ENCODE data around the gene PLEKHG3.

The PLEKHG3 gene

DNA sequence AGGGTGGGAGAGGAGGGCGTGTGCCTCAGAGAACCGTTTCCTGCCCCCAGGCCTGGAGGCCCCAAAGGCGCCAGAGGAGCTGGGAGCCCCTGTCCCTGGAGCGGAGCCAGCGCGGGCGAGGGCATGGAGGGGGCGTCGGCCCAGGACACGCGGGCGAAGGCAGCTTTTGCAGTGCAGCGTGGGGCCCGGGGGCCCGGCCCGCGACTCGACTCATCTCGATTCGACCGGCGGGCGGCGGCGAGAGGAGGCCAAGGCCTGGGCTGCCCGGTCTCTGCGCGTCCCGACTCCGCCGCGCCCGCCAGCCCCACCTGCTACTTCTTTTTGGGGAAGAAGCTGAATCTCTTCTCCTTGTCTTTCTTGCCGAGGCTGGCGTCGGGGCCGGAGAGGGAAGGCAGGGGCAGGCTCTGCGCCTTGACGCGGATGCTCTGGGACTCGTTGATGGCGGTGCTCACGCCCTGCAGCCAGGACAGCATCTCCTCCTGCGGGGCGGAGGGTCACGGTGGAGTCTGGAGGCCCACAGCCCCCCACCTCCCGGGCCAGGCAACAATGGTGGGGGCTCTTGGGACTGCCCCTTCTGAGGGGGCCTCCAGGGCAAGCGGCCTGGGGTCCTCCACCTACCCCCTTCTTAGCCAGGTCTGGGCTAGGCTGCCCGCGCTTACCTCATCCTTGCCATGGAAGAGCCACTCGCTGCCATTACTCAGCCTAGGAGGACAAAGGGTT, 44.9 kb downstream of the PLEKHG3 start:
- no peak for DNase-seq

DNA sequence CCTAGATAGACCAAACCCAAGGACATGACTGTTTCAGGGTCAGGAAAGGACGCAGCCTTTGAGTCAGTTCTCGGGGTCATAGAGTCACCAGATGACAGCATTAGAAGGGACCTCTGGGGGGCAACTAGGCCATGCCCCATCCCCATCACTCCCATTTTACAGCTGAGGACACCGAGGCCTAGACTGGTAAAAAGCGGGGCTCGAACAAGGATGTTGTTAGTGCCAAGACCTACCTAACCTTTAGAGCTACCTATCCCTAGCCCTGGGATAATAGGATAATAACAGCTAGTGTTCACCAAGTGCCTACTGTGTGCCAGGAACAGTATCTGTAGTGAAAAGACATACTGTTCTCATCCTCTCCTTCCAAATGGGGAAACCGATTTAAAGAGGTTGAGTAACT, 48.7 kb downstream of the PLEKHG3 start:
- no peak for DNase-seq

DNA sequence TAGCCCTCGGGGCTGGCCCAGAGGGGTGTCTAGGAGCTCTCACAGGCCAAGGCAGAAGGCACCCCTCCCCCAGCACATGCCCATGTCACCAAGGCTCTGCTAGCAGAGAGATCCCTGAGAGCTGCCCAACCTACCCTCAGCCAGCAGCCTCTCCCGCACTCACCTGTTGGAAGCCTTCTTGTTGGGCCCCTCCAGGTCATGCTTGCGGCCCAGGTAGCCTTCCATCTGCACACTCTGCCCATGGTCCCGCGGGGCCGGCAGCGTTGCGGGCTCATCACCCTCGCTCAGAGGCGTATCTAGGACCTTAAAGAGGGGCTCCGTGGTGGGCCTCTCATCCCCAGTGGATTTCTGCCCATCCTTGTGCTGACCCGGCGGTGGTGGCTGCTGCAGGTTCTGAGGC, 49.1 kb downstream of the PLEKHG3 start:
- DNase-seq = no peak

DNA sequence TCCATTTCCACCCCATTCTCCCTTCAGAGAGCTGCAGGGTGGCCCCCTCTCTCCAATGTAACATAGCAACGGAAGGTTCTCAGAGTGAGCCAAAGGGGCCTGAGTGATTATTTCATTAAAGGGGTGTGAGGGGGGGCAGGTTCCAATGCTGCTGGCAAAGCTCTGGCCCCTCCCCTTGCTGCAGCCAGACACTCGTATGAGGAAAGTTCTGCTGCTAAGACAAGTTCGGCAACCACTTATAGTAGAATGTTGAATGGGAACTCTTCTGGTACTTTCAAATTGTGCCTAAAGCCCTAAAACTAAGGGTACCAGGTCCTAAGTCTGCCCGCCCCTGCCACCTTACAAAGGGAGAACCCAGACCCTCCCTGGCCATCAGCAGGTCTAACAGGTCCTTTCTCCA, 49.8 kb downstream of the PLEKHG3 start:
- no peak for DNase-seq

DNA sequence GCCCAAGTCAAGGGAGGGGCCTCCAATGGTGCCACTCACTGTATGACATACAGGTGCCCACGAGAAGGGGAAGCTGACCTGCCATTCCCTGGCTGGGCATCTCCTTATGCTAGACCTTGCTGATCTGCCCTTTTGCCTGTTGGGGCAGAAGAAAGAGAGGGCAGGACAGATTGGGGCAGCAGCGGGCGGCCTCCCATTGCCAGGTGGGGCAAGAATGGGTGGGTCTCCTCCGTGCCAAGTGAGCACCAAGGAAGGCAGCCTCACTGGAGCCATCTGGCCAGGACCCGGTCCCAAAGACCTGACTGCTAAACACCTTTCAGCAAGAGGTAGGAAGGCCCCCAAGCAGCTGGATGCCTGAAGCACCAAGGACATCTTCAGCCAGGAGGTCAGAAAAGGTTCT, 50.5 kb downstream of the PLEKHG3 start:
- DNase-seq = no peak

DNA sequence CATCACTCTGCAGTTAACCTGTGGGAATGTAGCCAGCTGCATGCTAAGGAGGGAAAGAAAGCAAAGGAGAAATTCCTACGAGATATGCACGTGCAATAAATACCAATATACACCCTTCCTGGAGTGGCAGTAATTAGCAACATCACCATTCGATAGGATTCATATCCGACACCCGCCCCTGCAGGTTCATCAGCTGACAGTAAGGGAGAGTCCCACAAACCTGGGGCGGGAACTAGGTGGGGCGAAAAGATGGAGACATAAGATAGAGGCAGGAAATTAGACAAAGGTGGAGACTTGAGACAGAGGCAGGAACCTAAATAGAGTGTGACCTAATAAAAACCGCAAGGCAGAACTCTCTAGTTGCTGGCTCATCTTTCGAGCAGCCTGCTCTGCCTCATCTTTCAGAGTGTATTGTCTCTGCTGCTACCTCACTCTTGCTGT, 51.6 kb downstream of the PLEKHG3 start:
- no peak for DNase-seq

DNA sequence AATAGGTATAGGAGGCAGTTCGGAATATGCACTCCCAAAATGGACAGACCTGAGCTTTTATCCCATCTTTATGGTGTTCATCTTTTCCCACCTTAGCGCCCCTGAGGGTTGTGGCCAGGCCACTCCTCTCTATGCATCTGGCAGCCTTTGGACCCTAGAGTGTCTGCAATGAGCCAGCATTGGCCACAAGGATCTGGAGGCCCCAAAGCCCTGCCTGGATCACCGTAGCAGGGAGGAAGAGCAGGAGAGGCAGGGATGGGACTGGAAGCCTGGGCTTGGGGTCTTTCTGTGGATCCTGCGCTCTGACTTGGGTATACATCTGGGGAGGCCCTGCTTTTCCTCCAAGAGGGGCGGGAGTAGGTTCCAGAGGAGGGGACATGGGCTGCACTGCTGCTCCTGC, 52.5 kb downstream of the PLEKHG3 start:
- DNase-seq = no peak

DNA sequence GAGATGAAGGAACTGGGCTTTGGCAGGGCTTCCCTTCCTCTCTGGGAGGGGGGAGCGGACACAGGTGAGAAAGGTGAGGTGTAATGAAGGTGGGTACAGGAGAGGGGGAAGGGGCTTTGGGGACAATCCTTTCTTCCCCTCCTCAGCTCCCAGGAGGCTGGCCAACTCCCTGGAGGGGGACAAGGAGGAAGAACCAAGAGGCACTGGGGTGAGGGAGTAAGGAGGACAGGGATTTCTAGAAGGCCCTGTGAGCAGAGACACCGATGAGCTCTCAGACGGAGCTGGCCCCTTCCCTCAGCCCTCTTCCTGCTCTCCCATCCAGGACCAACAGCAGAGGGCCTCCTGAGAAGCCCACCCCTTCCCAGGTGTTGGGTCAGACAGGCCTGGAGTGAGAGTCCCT, 53.4 kb downstream of the PLEKHG3 start:
- DNase-seq = no peak

DNA sequence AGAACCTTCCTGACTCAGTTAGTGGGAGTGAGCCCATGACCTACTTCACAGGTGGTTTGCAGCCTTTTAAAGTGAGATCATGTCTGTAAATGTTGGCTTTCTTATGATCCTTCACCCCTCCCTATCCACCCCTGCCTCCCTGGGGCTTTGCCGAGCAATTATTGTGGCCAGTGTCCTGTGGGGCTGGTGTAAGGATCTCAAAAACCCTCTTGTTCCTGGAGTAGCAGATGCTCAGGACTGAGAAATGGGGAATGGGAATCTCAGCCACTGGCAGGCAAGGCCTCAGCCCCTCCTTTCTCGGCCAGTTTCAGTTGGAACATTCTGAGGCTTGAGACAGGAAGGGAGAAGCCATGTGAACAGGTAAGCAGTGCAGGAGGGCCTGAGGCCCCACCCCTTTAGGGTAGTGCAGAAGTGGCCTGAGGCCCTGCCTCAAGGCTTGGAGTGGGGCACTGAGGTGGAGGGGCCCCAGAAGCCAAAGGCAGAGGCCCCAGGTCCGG, 53.8 kb downstream of the PLEKHG3 start:
- no peak for DNase-seq

DNA sequence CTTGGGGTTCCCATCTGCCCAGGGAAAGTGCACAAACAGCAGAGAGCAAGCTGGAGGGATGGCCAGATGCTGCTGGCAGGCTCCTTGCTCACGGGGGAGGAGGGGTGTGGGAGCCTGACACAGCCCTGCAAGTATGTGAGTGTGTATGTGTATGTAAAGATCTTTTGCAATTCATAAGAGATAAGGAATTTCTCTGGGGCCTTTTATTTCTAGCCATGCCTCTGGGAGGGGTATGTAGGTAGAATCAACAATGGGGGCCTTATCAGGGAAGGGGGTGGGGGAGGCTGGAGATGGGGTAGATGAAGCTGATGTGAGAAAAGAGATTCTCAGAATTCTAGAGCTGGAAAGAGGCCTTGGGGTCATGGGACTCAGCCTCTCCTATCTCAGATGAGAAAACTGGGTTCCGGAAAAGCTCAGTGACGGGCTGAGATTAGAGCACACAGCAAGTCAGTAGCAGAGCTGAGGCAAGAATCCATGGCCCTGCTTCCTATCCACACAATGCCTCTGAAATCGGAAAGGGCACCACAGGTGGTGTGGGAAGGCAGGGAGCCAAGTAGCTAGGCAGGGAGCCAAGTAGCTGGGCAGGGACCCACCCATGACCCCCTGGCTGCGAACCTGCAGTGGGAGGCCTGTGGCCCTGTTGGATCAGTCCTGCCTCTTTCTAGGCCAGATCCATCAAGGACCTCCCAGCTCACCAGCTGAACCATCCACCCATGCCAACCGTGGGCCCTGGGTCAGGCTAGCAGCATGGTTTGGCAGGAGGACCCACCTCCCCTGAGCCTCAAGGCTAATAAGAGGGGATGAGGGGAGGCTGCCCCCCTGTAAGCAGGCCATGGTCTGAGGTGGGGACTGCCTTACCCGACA, 54.7 kb downstream of the PLEKHG3 start:
- DNase-seq = no peak

DNA sequence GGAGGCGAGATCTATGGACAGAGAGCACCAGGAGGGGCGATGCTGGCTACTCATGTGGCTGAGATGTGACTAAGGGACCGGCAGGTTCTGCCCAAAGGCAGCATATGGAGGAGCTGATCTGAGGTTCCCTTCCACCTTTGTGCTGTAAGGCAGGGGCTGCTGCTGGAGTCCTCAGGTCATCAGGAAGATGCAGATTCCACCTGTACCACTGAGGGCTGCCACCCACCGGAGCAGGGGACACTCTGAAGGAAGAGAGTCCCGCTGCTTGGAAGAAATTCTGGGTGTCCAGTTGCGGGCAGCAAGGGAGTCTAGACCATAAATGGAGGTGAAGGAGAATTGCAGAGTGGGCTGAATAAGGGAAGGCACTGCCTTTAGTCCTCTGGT, 55.3 kb downstream of the PLEKHG3 start:
- DNase-seq = no peak

DNA sequence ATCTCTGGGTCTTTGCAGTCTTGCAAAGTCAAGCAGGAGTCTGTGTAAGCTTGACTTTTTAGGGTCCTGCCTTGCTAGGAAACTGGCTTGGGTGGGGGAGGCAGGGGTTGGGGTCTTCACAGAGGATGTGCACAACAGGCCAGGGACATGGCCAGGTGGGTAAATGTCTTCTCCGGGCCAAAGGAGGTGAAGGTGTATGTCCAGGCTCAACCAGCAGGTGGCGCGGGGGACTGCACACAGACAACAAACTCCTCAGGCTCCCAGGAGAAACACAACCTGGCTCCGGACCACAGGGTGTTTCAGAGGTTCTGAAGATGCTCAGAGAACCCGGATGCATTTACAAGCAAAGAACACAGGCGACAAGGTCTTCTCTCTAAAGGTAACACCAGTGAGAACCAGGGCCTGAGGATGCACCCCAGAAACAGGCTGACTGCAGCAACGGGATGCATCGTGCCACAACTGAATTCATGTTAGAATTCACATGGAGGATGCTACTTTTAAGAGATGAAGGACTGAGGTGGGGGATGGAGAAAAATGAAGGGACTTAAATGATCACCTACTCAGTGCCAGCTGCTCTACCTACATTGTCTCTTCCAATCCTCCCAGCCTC, 56.0 kb downstream of the PLEKHG3 start:
- no peak for DNase-seq

DNA sequence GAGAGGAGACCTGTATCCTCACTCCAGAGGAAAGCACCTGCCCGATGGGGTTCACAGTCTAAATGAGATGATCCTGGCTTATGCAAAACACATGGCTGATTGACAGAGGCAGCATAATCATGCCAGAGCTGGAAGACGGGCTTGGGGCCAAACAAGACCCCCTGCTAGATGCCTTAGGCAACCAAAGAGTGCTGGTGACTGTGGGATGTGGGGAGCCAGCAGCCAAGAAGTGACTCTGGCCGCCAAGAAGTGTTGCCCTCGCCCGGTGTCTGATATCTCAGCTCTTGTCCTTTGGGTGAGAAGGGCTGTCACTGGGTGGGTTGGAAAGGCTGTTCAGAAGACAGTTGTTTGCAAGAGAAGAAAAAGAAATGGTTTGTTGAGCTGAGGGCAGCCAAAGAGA, 56.7 kb downstream of the PLEKHG3 start:
- no peak for DNase-seq

DNA sequence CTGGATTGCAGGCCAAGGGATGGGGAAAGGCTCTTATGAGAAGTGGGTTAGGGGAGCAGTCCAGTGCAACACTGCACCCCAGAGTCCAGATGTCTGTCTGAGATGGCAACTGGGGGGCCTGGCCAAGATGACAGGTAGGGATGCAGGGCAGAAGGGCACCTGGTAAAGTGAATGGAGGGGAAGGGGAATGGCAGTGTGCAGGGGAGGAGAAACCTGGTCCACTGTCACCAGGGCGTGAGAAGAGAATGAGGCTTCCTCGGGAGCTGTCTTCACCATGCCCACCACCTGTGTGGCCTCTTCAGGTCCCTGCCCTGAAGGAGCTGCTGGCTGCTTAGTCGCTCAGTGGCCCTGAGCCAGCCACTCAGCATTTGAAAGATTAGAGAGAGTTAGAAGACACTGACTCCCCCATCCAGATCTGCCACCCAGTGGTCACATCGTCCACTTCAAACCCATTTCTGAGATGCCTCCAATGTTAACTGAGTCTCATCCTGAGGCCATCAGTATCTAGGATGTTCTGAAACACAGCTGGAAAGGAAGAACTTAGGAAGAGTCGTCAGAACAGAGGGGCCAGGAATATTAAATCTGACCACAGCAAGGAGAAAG, 57.3 kb downstream of the PLEKHG3 start:
- peak; percentile 54 for DNase-seq

DNA sequence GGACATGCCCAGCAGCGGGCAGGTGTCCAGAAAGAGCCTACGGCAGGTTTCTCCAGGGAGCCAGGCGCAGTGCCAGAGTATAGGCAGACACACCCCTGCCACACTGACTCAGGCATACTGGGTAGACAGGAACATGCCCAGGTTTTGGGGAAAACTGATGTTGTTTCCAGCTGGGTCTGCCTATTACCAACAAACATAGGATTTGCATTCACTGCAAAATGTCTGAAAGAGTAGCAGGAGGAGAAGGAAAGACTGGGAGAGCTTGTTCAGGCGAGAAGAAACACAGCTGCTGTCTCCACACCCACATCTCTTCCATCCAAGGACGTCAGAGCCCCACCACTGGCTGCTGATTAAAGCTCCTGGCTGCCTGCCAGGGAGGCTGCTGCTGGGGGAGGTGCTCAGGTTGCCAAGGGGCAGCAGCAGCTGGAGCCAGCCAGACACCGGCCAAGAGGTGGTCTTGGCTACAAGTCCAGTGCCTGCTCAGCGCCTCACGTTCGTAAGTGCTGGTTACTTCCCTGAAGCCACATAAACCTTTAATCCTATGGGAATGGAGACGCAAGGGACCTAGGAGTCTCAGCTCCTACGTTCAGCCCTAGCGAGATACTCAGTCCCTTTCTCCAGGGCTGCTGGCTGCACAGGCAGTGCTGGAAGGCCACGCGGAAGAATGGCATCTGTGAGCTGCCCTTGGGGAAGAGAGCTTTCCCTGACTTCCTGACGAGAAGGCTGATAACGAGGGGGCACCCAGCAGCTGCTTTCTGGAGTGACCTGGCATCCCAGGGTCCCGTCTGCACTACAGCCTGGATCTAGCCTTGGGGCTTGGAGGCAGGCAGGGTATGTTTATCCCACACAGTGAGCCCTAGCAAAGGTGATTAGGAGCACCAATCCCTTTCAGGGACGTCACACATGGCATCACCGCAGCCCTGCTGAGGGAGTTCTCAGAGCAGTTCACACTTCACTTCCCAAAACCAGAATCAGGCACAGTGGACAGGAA, 58.1 kb downstream of the PLEKHG3 start:
- peak; percentile 68 for DNase-seq

DNA sequence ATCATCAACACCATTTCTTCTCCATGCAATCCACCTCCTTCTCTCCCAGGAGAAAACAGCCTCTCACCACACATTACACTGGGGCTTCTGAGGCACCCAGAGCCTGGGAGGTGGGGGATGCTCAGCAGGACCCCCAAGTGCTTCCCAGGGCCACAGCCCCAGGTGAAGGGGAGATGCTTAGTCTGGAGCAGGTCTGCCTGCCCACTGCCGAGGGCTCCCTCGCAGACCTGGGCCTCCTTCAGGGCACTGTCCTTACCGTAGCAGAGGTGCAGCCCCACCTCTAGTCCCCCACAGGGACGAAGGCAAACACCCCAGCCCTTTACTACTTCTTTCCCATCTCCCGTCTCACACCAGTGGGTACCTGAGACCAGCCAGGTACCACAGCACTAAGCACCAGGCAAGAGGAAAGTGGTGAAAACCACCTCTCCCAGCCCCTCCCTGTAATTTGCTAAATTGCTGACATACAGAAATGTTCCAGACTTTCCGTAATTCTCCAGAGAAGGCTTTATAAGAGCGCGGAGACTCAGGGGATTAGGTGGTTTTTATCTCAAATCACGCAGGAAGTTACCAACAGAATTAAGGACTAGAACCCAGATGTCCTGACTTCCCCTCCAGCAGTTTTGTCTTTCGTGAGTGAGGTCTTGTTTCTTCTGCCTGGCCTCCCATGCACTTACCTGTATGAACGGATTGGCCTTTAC, 59.0 kb downstream of the PLEKHG3 start:
- DNase-seq = no peak

DNA sequence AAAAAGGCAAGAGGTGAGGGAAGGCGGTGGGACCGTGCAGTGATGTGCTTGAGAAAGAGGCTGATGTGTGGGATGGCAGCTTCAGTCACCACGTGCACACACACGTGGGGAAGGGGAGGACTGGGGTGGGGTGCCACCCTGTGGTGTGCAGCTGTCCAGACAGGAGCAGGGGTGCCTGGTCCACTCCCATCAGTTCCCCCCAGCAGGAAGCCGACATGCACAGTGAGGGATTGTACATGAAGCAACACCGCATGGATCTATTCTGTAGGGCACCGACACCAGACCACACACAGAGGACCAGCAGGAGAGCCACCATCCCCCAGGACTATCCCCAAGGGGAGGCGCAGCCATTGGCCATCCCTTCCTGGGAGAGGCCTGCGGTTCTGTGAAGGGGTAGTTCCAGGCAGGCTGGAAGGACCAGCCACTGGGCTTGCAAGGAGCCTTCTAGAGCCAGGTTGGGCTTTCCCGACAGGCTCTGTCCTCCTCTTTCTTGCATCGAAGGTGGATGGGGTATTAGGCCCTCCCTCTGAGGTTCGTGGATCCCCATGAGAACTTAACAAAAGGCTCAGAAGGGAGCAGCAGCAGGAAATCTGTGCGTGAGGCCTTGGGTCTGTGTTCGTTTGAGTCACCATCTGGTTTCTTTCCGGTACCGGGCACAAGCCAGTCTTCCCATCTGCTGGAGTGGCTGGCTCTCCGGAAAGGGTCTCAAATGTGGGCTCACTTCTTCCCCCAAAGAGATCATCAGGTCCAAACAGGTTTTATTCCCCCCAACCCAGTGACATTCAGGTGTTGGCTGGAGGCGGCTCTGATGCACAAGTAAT, 59.8 kb downstream of the PLEKHG3 start:
- no peak for DNase-seq

DNA sequence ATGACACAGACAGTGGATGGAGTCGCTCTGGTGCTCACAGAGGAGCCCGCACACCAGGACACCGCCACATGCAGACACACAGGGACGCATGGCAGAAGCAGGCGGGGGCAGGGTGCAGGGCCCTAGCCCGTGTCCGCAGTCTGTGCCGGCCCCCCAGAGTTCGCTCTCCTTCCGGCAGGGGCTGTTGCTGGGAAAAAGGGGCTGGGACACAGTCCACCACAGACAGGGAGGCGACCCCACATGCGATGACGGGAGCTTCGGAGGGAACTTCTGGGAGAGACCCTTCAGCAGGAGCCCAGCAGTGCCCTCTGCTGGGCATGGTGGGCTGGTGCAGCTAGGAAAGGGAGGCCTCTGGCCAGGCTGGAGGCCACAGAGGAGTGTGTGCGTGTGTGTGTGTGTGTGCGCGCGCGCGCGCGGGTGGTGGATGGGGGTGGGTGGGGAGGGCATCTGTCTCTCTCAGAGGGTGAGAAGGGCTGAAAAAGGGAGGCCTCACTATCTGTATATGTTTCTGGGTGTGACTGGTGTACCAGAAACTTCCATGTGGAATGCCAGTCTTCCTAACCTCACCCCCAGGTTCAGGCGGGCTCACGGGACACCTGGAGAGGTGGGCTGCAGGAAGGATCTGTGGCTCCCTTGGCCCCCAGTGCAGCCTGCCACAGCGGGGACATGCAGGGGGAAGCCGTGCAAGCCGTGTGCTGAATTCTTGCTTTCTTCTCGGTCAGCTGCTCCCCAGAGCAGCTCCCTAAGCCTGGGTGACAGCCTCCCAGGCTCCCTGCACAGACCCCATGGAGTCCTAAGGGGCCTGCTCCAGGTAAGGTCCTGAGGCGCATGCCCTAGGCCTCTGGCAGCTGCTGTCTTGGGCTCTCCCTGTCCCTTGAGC, 60.7 kb downstream of the PLEKHG3 start:
- DNase-seq = no peak

DNA sequence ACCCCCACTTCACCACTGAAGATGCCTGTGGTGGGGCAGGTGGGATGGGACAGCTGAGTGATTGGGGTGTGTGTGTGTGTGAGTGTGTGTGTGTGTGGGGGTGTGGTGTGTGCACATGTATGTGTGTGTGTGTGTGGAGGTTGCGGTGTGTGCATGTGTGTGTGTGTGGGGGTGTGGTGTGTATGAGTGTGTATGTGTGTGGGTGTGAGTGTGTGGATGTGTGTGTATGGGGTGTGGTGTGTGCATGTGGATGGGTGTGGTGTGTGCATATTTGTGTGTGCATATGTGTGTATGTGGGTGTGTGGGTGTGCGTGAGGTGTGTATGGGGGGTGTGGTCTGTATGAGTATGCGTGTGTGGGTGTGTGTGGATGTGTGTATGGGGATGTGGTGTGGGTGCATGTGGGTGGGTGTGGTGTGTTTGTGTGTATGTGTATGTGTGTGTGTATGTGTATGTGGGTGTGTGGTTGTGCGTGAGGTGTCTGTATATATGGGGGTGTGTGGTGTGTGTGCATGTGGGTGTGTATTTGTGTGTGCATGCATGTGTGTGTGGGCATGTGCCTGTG, 61.6 kb downstream of the PLEKHG3 start:
- DNase-seq = no peak

Measured in NCI-H2029 (cell line).